NCI-H1930 (cell line): ENCODE measurements around the gene CCDC14.
"Not testable (repeated sequence)": the region's sequence is repeated elsewhere in the genome, so short reads cannot be mapped to it uniquely, and the experiment has no call there.

Experiments
- DNase-seq, 2 experiments: peaks; one replicate each; lab custom pipeline; 2025; lab: John Stamatoyannopoulos, UW

CCDC14 gene

DNA sequence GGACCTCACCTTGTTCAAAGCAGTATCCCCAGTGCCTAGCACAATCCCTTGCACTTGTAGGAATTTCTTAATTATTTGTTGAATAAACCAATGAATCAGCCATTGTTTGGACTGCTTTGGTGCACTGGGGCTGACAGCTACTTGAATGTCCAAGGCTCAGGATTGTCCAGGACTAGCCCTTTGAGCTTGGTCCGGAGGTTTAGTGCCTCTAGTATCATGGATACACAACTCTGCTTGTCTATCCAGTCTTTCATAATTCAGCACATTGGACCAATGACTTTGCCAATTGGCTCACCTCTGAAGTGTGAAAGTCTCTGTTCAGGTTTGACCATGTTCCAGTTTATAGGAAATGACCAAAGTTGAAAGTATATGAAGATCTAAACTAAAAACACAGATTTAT, 3.8 kb upstream of the CCDC14 start:
- DNase-seq = not testable (repeated sequence)

DNA sequence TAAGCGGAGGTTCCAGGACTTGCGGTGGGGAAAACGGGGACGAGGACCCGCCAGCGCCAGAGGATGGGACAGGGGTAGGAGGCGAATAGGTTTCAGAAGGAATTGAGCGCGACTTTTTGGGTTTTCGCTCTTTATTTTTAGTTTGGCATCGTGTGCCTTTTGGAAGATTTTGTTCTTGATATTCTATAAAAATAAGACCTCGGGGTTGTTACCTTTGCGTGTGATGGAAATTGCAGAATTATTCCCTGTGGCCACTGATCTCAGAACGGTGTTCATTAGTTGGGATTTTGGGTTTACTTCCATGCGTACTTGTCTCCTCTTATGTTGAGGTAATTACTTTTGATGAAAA, 453 bp upstream of the CCDC14 start:
- DNase-seq = no peak

DNA sequence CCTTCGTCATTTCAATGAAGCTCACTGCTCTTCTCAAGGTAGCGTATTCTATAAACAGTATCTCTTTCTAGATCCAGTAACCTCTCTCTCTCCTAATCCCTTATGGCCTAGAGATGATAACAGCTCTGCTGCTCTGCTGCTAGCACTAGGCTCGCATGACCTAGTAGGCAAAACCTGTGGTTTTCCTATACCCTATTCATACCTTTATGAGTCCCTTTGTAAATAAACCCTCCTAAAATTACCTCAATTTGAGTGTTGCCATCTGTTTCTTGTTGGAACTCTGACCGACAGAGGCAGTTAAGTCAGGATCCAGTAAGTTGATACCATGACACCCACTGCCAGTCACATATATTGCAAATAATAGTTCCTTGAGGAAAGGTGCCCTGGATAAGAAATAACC, 7.3 kb downstream of the CCDC14 start:
- no peak for DNase-seq

DNA sequence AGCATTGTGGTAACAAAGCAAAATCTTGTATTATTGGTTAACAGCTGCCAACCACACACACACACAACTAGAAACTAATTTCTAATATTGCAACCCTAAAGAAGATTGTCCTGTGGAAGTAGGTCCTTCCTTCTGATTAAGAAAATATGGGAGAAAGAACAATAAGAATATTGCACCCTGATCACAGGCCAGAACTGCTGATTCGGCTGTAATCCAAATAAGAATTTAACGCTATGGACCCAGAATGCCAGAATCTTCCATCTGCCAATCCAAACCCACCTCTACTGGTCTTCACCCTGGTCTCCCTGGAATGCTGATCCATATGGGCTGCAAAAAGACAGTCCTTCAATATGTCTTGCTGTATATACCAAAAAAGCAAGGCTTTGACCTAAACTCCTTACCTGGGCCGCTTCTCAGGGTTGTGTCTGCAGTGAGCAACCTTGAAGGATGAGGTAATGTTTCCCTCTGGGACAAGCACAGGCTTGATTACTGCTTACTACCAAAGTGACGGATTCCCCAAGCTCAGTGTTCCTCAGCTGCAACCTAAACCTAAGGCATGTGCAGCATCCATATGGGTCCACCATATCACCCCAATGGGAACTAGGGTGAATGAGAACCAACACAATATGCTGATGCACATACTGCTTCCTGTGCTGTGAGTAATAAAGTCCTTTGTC, 8.0 kb downstream of the CCDC14 start:
- no peak for DNase-seq

DNA sequence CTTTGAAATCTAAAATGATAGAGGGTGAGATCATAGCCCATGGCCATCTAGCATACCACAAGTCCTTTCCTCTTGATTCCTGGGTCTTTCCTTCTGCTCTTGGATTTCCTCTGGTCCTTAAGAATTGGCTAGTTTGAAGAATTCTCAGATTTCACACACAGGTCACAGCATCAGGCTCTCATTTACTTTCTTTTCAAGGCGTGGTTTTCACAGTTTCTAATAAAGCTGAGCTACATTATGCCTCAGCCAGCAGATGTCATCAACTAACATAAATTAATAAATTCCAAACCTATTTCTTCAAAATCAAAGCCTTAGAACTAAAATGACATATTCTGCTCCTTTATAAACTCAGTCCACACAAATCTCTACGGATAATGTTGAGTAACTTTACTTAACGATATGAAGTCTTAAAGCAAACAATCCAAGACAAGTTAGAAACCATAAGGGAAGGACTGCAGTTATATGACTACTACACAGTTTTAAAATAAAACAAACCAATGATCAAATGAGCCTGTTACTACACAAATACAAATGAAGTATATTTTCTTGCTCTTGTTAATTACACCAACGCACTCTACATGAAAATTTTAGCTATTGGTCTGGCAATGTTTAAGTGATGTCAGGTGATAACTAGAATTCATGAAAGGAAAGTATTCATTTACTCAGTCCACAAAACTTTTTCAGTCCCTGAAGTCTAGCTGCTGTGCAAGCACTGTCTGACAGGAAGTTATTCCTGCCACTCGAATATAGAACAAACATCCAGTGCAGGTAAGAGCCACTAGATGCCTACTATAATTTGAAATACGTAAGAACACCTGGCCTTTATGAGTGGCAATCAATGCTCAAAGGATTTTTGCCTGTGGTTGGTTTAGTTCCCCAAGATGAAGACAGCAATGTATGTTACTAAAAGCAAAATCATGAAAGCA, 9.2 kb downstream of the CCDC14 start:
- DNase-seq = no peak

DNA sequence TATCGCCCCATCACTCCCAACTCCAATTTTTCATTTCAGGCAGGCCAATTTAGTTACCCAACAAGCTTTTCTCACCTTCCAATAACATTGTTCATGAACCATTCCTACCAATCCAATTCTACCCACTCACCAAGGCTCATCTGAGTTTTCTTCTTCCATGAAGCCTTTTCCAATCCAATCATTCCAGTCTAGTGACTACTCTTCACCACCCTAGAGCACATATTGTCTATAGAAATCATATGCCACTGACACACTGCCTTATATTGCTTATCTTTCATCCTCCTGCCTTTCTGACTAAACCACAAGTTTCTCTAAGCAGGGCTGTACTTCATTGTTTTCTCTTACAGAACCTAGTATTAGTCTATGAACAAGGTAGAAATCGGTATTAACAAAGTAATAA, 11.4 kb downstream of the CCDC14 start:
- no peak for DNase-seq

DNA sequence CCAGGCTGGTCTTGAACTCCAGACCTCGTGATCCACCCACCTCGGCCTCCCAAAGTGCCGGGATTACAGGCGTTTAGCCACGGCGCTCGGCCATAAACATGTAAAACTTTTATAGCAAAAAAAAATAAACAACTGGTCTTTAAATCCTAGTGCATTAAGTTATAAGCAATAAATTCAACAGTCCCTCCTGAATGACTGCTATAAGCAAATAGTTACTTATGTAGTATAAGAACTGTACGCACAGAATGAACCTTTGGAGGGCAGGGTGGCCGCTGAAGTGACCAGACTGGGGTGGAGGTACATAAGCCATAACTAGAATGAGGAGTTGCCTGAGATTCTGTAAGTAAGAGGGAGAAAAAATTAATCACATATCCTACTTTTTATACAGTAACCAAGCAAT, 12.6 kb downstream of the CCDC14 start:
- no peak for DNase-seq

DNA sequence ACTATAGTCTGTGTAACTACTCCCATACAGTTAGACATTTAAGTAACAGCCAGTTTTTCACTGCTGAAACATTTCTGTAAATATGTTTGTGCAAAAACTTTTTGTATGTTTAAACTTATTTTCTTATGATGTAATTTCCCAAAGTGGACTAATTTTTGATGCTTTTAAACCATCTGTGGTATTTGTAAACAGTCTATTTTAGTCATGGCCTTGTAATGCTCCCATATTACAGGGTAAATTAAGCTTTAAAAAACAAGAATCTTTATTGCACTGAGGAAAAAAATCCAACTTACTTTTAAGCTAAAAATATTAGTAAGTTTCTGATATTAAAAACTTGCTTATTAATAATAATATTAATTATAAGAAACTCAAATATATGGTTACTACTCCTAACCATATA, 13.5 kb downstream of the CCDC14 start:
- no peak for DNase-seq

DNA sequence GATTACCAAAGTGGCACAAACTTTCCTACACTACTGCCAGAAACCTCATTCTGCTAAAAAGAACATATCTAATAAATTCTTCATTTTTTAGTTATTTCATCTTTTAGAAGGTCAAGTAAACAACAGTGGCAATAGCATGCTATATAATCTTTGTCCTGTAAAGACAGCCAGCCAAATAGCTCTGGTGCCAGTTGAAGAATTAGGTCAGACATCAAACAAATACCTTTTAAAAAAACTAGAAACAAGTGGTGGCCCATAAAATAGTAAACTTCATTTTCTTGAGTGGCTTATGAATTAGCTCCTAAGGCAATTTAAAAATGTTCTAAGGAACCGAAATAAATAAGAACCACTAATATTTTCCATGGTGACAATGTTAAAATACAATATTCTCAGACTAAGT, 19.5 kb downstream of the CCDC14 start:
- DNase-seq = no peak

DNA sequence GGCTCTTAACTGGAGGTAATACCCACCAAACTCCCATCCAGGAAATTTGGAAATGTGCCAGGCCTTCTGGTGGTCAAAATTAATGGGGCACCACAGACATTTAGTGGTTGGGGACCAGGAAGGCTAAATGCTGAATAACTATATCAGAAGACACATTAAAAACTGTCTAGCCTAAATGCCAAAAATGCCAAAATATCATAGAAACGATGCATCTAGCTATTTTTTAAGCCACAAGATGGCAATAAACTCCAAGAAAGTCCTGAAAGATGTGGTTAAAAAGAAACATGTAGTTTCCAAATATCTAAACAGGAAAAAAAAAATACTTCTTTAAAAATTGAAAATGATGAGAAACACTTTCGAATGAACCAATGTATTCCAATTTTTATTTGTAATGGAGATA, 19.9 kb downstream of the CCDC14 start:
- no peak for DNase-seq

DNA sequence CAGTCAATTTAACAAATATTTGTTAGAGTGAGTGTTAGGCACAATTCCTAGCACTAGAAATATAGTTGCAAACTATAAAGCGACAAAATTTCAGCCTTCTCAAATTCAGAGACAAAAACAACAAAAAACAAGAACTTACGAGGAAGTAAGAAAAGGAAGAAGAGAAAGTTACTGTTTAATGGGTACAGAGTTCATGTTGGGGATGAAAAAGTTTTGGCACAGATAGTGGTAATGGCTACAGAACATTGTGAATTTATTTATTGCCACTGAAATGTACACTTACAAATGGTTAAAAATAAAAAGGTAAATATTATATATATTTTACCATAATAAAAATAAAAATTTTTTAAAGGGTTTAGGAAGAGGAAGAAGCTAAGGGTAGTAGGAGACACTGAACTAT, 21.3 kb downstream of the CCDC14 start:
- DNase-seq = no peak

DNA sequence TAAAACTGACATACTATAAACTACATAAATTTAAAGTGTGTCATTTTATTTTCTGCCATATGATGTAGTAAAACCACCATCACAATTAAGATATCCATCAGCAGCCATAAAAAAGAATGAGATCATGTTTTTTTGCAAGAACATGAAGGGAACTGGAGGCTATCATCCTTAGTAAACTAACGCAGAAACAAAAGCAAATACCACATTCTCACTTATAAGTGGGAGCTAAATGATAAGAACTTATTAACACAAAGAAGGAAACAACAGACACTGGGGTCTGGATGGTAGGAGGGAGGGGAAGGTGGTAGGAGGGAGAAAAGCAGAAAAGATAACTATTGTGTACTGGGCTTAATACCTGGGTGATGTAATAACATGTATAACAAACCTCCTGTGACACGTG, 24.6 kb downstream of the CCDC14 start:
- DNase-seq = peak in 1 of 2 experiments; percentile 33

DNA sequence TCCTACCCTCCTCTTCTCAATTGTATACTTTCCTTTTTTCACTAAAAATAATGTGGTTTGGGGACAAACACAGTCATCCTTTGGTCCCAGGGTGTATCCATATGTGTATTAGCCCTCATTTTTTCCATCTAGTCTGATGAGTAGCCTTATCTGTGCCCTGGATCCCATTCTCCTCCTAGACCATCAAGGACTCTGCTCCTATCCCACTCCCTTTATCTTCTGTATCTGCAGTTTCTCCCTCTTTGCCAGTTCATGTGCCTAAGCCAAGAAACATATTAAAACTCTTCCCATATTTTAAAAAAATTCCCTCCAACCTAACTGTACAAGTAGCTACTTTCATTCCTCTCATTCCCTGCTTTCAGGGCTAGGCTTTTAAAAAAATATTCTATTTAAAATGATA, 25.2 kb downstream of the CCDC14 start:
- DNase-seq = no peak

DNA sequence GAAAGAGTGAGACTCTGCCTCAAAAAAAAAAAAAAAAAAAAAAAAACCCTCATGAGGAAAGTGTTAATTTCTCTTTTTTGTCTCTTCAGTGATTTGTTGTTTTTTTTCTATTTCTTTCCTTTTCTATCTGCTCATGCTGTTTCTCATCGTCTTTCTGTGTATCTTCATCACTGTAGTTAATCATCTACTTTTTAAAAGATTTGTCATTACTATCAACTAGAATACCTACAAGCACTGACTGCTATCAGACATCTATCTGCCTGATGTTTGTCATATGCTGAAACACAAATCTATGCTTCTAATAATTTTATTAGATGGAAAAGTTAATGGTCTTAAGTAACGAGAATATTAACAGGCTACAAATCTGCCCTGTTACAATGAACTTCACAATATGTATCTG, 26.8 kb downstream of the CCDC14 start:
- DNase-seq = no peak

DNA sequence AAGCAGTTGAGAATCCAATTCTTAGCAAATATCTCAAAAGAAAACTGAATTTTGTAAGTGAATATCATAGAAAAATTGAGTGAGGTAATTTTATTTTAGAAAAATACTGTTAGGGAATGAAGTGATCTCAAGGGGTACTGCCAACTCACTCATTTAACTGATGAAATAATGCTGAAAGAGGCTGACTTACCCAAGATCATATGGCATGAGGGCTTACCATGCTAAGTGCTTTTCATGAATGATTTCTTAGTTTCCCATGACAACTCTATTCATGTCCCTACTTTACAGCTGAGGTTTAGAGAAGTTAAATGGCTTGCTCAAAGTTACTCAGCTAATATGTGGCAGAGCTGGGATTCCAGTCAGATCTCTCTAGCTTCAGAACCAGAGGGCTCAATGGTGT, 30.6 kb downstream of the CCDC14 start:
- DNase-seq = no peak

DNA sequence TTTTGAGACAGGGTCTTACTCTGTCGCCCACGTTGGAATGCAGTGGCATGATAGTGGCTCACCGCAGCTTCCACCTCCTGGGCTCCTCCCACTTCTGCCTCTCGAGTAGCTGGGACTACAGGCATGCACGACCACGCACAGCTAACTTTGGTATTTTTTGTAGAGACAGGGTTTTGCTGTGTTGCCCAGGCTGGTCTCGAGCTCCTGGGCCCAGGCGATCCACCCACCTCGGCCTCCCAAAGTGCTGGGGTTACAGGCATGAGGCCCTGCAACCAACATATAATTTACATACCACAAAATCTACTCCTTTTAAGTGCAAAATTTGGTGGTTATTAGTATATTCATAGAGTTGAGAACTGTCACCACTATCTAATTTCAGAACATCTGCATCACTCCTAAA, 31.7 kb downstream of the CCDC14 start:
- no peak for DNase-seq

DNA sequence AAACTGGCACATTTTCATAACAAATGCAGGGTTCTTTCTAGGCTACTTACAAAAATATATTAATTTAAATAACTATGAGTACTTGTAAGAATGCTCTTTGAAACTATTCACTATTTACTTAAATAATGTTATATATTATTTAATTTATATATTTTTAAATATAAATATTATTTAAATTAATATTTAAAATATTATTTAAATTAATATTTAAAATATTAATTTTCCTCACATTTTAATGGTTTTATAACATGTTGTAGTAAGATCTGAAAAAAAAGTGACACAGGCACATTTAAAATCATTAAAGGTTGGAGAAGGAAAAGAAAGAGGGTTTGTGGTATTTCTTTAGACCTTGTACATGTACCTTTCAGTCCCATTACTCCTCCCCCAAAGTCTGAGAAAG, 34.6 kb downstream of the CCDC14 start:
- DNase-seq = no peak

DNA sequence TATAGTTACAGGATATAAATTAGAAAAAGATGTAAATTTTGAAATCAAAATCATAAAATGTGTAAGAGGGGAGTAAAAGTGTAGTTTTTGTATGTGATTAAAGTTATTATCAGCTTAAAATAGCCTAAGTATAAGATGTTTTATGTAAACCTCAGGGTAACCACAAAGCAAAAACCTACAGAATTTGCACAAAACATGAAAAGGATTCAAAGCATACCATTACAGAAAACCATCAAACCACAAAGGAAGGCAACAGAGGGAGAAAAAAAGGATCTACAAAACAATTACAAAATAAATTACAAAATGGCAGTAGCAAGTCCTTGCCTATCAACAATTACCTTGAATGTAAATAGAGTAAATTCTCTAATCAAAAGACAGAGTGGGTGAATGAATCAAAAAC, 40.2 kb downstream of the CCDC14 start:
- no peak for DNase-seq

DNA sequence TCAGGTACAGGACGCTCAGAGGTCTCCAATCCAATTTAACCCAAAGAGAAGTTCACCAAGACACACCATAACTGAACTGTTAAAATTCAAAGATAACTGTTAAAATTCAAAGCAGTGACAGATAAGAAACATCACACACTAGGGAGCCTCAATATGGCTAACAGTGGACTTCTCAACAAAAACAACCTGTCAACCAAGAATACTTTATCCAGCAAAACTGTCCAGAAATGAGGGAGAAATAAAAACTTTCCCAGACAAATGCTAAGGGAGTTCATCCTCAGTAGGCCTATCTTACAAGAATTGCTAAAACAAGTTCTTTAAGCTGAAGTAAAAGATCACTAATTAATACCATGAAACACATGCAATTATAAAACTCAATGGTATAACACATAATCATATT, 40.6 kb downstream of the CCDC14 start:
- no peak for DNase-seq

DNA sequence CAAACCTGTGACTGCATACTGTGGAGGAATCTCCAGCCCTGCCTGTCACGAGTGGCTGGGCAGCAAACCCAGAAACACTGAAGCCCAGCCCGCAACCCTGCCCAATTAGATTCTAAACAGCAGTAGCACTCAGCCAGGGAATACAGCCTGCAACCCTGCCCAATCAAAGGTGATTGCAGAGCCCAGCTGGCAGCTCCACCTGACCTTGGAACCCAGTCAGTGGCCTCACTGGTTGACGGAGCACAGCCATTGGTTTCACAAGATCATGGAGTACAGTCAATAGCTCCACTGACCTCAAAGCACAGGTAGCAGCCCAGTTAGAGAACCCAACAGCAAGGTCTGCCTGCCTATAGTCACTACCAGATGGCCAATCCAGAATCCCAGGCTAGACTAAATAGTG, 41.7 kb downstream of the CCDC14 start:
- no peak for DNase-seq

DNA sequence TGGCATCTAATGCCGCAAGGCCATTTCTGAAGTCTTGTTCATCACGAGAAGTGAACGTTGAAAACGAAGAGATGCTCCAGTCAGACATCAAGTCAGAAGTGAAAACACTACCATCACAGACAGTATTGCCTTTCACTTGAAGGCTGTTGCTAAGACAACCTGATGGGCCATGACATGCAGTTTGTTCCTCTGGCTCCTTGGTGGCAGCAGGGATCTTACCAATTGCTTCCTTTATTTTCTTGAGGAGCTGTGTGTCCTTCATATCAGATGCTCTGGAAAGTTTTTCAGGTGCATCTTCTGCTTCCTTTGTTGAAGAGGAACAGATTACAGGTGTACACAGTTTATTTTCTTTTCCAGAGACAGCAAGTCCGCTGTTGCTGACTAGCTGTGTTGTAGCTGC, 46.2 kb downstream of the CCDC14 start:
- no peak for DNase-seq

DNA sequence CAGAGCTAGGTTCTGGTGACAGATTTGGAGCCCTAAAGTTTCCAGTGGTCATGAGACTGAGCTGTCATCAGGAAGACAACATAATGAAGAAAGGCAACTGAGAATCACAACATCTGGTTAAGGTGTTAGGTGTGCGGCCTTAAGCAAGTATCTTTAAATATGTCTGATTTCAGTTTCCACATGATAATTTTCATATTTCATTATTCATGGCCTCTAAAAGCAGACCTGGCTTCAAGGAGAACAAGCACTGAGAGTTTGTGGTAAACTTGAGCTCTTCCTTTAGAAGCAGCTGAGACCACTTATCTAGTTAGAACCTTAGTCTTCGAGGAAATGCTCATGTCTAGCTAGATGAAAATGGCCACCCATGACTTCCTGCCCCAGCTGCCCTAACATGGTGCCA, 51.2 kb downstream of the CCDC14 start:
- DNase-seq = no peak

DNA sequence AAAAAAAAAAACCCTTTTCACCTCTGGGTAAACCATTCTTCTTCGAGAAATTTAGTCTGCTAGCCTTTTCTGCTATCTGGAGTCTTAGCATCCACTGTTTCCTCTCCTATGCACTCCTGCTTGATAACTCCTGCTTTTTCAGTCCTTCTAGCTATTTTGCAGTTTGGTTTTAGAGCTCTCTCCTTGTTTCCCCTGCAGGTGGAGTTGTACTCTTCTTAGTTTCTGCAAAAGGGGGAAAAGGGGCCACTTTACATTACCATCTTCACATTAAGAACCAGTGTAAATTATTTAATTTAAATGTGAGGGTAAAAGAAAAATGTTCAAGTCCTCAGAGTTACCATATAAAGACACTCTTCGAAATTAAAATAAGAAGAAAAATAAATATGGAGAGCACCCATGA, 53.3 kb downstream of the CCDC14 start:
- DNase-seq = no peak
